ENCODE results near the gene PPP1R10.

The PPP1R10 gene

Small RNAs within 50 kb of the gene (small RNA-seq; reads per million reads assigned to genes)
- gene MIR877 (ENCODE audit: insufficient read depth), result 1,511 reads per million, percentile 99 among the genes with 10 or more reads in this experiment

Data from neuronal stem cell (in vitro differentiated cells).